ENCODE data around the gene COG7. TPM values are rescaled to one million over a fixed set of nuclear protein-coding genes. Genes with fewer than 3 reads are reported as not detected.

COG7 gene
- total RNA-seq, 1 donor from 2014 or later: 24.0 TPM

DNA sequence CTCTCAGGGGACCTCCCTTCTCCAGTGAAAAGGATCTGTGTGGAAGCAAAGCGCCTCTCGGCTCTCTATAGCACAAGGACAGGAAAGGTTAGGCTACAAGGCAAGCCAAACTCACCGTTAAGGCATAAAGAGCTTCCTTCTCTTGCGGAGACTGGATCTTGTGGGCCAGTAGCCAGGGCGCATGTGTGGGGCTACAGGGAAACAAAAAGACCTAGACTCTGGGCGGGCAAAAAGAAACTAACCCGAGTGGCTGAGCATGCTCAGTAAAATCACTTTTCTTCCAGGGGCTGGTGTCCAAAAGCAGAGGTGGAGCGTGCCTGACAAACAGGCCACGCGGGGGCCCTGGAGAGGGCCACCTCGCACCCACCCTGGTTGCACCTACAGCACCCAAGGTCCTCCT, 41.2 kb upstream of the COG7 start:
- Mint-ChIP-seq H3K4me1 (ENCODE audit: unreplicated experiment) (peaks cover 11% of the 10 kb centered on the region), H3K9me3 (no peaks in the 10 kb centered on the region), H3K27ac (no peak overlapping the region), H3K27me3 (no peaks in the 10 kb centered on the region), H3K36me3 (peaks cover 14% of the 10 kb centered on the region), H3K4me3 (no peak overlapping the region)
- no peak for DNase-seq (ENCODE audit: extremely low spot score, unreplicated experiment)
- TF ChIP-seq, protein P1, sequence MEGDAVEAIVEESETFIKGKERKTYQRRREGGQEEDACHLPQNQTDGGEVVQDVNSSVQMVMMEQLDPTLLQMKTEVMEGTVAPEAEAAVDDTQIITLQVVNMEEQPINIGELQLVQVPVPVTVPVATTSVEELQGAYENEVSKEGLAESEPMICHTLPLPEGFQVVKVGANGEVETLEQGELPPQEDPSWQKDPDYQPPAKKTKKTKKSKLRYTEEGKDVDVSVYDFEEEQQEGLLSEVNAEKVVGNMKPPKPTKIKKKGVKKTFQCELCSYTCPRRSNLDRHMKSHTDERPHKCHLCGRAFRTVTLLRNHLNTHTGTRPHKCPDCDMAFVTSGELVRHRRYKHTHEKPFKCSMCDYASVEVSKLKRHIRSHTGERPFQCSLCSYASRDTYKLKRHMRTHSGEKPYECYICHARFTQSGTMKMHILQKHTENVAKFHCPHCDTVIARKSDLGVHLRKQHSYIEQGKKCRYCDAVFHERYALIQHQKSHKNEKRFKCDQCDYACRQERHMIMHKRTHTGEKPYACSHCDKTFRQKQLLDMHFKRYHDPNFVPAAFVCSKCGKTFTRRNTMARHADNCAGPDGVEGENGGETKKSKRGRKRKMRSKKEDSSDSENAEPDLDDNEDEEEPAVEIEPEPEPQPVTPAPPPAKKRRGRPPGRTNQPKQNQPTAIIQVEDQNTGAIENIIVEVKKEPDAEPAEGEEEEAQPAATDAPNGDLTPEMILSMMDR (conservative IDR thresholded peaks at IDR 0.05): no peak

DNA sequence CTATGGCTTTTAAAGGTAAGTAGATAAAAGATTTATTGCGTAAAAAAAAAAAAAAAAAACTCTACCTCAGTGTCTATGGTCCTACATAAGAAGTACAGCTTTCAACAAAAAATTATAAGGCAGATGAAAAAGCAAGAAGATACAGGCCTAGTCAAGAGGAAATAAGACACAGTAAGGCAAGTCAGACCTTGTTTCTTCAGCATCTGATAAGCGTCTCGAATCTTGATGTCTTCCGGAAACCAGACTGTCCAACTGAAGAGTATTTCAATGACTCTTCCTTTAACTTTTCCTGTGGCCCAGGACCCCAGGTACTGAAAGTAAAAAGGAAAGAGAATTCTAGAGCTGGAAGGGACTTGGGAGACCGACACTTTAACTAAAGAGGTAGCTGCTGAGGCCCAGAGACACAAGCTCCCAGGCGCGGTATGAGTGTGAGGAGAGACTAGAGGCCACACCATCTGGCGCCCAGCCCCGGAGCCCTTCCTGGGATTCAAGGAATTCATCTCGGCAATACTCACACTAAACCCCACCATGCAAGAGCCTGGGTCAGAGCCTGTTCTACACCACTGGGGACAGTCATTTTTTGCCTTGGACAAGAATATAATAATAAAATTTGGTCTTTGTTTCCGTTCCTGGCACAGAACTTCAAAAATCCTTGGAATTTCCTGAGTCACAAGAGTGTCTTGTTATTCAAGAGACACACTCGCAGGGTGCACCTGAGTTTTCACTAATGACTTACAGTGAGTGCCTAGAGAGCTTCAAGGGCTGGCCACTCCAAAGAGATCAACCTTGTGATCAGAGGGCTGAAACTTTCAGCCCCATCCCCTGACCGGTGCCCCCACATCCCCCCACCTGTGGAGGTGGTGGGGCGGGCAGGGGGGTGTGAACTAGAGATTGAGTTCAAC, 38.8 kb upstream of the COG7 start:
- no peaks in the 10 kb centered on the region for H3K9me3 Mint-ChIP-seq
- H3K27me3 Mint-ChIP-seq: no peaks in the 10 kb centered on the region
- H3K27ac Mint-ChIP-seq: peak overlapping the region; percentile 29
- no peak for DNase-seq (ENCODE audit: extremely low spot score, unreplicated experiment)
- H3K4me3 Mint-ChIP-seq: no peak overlapping the region
- H3K4me1 Mint-ChIP-seq (ENCODE audit: unreplicated experiment): no peaks in the 10 kb centered on the region
- TF ChIP-seq, protein P1 (conservative IDR thresholded peaks at IDR 0.05): no peak
- peaks cover 10% of the 10 kb centered on the region for H3K36me3 Mint-ChIP-seq

DNA sequence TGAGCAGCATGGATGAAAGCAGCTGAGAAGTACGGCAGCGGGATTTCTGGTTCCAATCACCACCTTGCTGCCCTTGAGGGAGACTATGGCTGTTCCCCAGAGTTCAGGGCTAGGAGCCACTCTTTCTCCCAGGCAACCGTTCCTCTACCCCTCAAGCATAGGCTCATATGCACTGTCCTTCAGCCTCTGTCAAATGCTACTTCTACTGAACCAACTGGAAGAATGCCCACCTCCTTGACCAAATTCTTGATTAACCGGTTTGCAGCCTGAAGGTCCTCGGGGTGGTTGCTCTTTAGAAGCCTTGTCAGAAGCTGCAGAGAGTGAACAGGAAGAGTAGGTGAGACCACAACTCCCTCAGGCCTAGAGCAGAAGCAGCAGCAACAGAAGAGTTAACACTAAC, 33.5 kb upstream of the COG7 start:
- TF ChIP-seq, protein P1 (conservative IDR thresholded peaks at IDR 0.05): no peak
- Mint-ChIP-seq H3K4me1 (ENCODE audit: unreplicated experiment) (no peaks in the 10 kb centered on the region), H3K27ac (no peak overlapping the region), H3K4me3 (no peak overlapping the region), H3K36me3 (peaks cover 14% of the 10 kb centered on the region), H3K27me3 (no peaks in the 10 kb centered on the region), H3K9me3 (no peaks in the 10 kb centered on the region)
- DNase-seq (ENCODE audit: extremely low spot score, unreplicated experiment): no peak

DNA sequence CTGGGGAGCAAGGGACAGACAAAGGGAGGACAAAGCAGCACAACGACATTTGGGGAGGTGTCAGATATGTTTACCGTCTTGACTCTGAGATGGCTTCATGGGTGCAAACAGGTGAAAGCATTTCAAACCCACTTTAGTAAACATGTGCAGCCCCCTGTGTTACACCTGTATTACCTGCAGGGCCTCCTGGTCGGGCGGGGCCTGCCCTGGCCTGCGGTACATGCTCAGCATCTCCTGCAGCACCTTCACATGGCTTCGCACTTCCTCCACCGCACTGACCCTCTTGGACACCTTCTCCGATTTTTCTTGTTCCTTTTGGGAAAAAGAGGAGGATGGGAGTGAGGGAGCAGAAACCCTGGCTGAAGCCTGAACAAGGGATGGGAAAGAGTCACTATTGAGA, 32.9 kb upstream of the COG7 start:
- Mint-ChIP-seq H3K4me3 (no peak overlapping the region), H3K27ac (no peak overlapping the region), H3K36me3 (peaks cover 12% of the 10 kb centered on the region), H3K27me3 (no peaks in the 10 kb centered on the region), H3K9me3 (no peaks in the 10 kb centered on the region), H3K4me1 (ENCODE audit: unreplicated experiment) (no peaks in the 10 kb centered on the region)
- no peak for DNase-seq (ENCODE audit: extremely low spot score, unreplicated experiment)
- TF ChIP-seq, protein P1 (conservative IDR thresholded peaks at IDR 0.05): no peak

DNA sequence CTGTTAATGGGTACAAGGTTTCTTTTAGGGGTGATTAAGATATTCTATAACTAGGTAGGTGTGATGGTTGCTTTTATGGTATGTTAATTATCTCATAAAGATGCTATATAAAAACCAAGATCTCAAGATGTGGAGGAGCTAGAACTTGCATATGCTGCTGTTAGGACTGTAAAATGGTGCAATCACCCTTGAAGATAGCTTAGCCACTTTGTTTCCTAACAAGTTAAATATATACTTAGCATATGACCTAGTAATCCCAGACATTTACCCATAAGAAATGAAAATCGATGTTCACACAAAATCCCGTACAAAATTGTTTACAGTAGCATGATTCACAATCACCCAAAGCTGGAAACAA, 32.2 kb upstream of the COG7 start:
- Mint-ChIP-seq H3K27me3 (no peaks in the 10 kb centered on the region), H3K27ac (no peak overlapping the region), H3K4me1 (ENCODE audit: unreplicated experiment) (no peaks in the 10 kb centered on the region), H3K4me3 (no peak overlapping the region), H3K9me3 (no peaks in the 10 kb centered on the region), H3K36me3 (peaks cover 10% of the 10 kb centered on the region)
- no peak for DNase-seq (ENCODE audit: extremely low spot score, unreplicated experiment)
- TF ChIP-seq, protein P1 (conservative IDR thresholded peaks at IDR 0.05): no peak

Data from type B pancreatic cell (in vitro differentiated cells).